Epidermal melanocyte (primary cell): ENCODE results near the gene KLHL35.

Experiments
- DNase-seq: peaks from one replicate; pipeline ENCODE4 v3.0.0; 2011; ENCODE audit warnings: low spot score; ENCODE audit not compliant: insufficient read length

KLHL35 gene

GRCh38 chr11:75432911-75433321 lies at the start of gene KLHL35:
KLHL35 (minus strand) TSS chr11:75433203; CDS start chr11:75430629, 2,574 bp downstream.
- no peak for DNase-seq

- no peak for DNase-seq
Measured at GRCh38 chr11:75481922-75482606, 49.1 kb upstream of the KLHL35 start.

- DNase-seq: no peak
Measured at GRCh38 chr11:75481223-75481921, 48.4 kb upstream of the KLHL35 start.

- no peak for DNase-seq
Measured at GRCh38 chr11:75480185-75481175, 47.5 kb upstream of the KLHL35 start.

- DNase-seq: no peak
Measured at GRCh38 chr11:75479597-75480145, 46.7 kb upstream of the KLHL35 start.

- no peak for DNase-seq
Measured at GRCh38 chr11:75478783-75479596, 46.0 kb upstream of the KLHL35 start.

- DNase-seq: no peak
Measured at GRCh38 chr11:75477614-75477935, 44.6 kb upstream of the KLHL35 start.

- DNase-seq: no peak
Measured at GRCh38 chr11:75476739-75477613, 44.0 kb upstream of the KLHL35 start.

- no peak for DNase-seq
Measured at GRCh38 chr11:75475767-75476650, 43.0 kb upstream of the KLHL35 start.

GRCh38 chr11:75474878-75475766 lies 42.1 kb upstream of the KLHL35 start:
- no peak for DNase-seq

GRCh38 chr11:75474240-75474639 lies 41.2 kb upstream of the KLHL35 start:
- no peak for DNase-seq

GRCh38 chr11:75473684-75474083 lies 40.7 kb upstream of the KLHL35 start:
- DNase-seq: no peak

GRCh38 chr11:75472081-75472732 lies 39.2 kb upstream of the KLHL35 start:
- no peak for DNase-seq

GRCh38 chr11:75471176-75471973 lies 38.4 kb upstream of the KLHL35 start:
- no peak for DNase-seq

- no peak for DNase-seq
Measured at GRCh38 chr11:75470476-75471080, 37.6 kb upstream of the KLHL35 start.
